Adrenal gland (tissue), 12 donors: ENCODE measurements around the gene XRN1. TPM values are rescaled to one million over a fixed set of nuclear protein-coding genes. Genes with fewer than 3 reads are reported as not detected.

Experiments used
- DNase-seq, 7 donors: peaks; one replicate each; pipeline ENCODE4 v3.0.0-alpha.2; 2019 to 2020
- H3K27ac ChIP-seq, 5 donors: fragments of 200-600 bp; sonication (generic) in 4 of 5; 1 replicate in 3 of 5; 2 replicates in 2 of 5; pipeline versions ENCODE4 v1.5.1 to v1.8.0; 2016 to 2020; ENCODE audit warnings: mild to moderate bottlenecking in 1 of 5
- H3K27me3 ChIP-seq: fragments of 200-600 bp; 2 replicates; pipeline ENCODE4 v1.8.0; 2021
- H3K36me3 ChIP-seq, 2 donors: fragments of 200-600 bp; replicated peaks in 1 of 2; 1 replicate in 1 of 2; 2 replicates in 1 of 2; pipeline versions ENCODE4 v1.5.1 to v1.8.0; 2018 to 2022
- H3K4me1 ChIP-seq, 2 donors: fragments of 200-600 bp; replicated peaks in 1 of 2; 1 replicate in 1 of 2; 2 replicates in 1 of 2; pipeline versions ENCODE4 v1.5.1 to v1.8.0; 2018 to 2021
- H3K4me3 ChIP-seq, 4 donors: fragments of 200-600 bp; sonication (generic) in 3 of 4; one replicate each; pipeline ENCODE4 v1.5.1; 2016 to 2018
- H3K9me3 ChIP-seq, 3 donors: fragments of 200-600 bp; sonication (generic) in 1 of 3; replicated peaks in 1 of 3; 1 replicate in 2 of 3; 2 replicates in 1 of 3; pipeline versions ENCODE4 v1.5.1 to v1.8.0; 2016 to 2021
- CTCF ChIP-seq, 6 experiments: fragments of 450-650 bp in 4 of 6; fragments of 200-600 bp in 2 of 6; sonication (generic) in 1 of 6; IDR thresholded peaks; 1 replicate in 5 of 6; 2 replicates in 1 of 6; pipeline versions ENCODE4 v1.5.1 to v1.8.0; 2016 to 2021; ENCODE audit warnings: antibody characterized with exemption in 6 of 6, mild to moderate bottlenecking in 2 of 6, moderate library complexity in 1 of 6
- POLR2A ChIP-seq, 2 donors: fragments of 450-650 bp; IDR thresholded peaks; one replicate each; pipeline ENCODE4 v1.6.1; 2017; ENCODE audit warnings: antibody characterized with exemption in 2 of 2, mild to moderate bottlenecking in 2 of 2, moderate library complexity in 1 of 2
- WGBS, 4 donors: extraction: QIAGEN DNeasy Blood & Tissue Kit in 2 of 4; methylation state at CpG; one replicate each; pipeline versions ENCODE4 v1.1.5 to v1.1.7; 2013 to 2017; 5-methylcytosine and 5-hydroxymethylcytosine counted together
- intact Hi-C, 2 donors: fragments of 100-400 bp; cut with DNase I; formaldehyde crosslinking; loops; one replicate each; pipeline versions ENCODE4 v1.14.1 to v1.15.0; 2022 to 2023
- polyA plus RNA-seq, 3 donors: library from polyadenylated mRNA; stranded (reverse); fragments of 200-250 nt in 2 of 3; fragments of 350-450 nt in 1 of 3; fragmentation: Illumina TruSeq in 1 of 3; extraction: RNeasy Lipid Tissue Mini Kit (QIAGEN cat#74804) in 1 of 3; gene quantifications; one replicate each; pipeline ENCODE4 v1.2.3, GENCODE V29; 2013 to 2014
- total RNA-seq, 9 donors: library from RNA; depleted of rRNA in 4 of 9; stranded (reverse); fragments of >200 nt in 4 of 9; fragments of 120-200 nt in 1 of 9; fragmentation: NEBNext Ultra II Directional in 1 of 9; extraction: Animal tissue kit (Norgen Biotek cat#: 25700) in 1 of 9; gene quantifications; one replicate each; pipeline versions ENCODE4 v1.1.0 to v1.2.4, GENCODE V29; 2013 to 2023
- donor health status: healthy with polysubstance abuse.
- donor health status: Bipolar disorder and iron deficiency.
- donor health status: DM: yes; HTN: yes; CAD: no.
- donor health status: DM: no; HTN: no; CAD: no.
- donor health status: DM: no; HTN: no; CAD: no.
- donor health status: DM: yes; HTN: yes; CAD: no.

The XRN1 gene
- total and polyA plus RNA-seq, 12 donors = 6.3 to 73.6 (median 31.0) TPM

- no peak overlapping the region for H3K4me3 ChIP-seq
- no peak for DNase-seq
- peaks cover 0 to 5% of the 10 kb centered on the region in 2 donors for H3K4me1 ChIP-seq
- H3K36me3 ChIP-seq = peaks cover 0 to 7% of the 10 kb centered on the region in 2 donors
- intact Hi-C loops = no loop called here
- WGBS, 4 donors = 92 to 97% (median 96%) methylated on average over 4 of the region's 4 CpGs
- H3K27ac ChIP-seq = no peak overlapping the region
- H3K9me3 ChIP-seq = no peaks in the 10 kb centered on the region
- no peaks in the 10 kb centered on the region for H3K27me3 ChIP-seq
- TF ChIP-seq POLR2A (IDR thresholded peaks at IDR 0.05) (no peak), CTCF (IDR thresholded peaks at IDR 0.05) (no peak)
These were observed 20.6 kb upstream of the XRN1 start for GRCh38 chr3:142468456-142468855.

- no peaks in the 10 kb centered on the region for H3K27me3 ChIP-seq
- H3K4me3 ChIP-seq = no peak overlapping the region
- 88 to 95% (median 92%) methylated on average over 3 of the region's 3 CpGs for WGBS, 4 donors
- H3K36me3 ChIP-seq = peaks cover 0 to 7% of the 10 kb centered on the region in 2 donors
- intact Hi-C loops = no loop called here
- H3K9me3 ChIP-seq = no peaks in the 10 kb centered on the region
- DNase-seq = no peak
- no peak overlapping the region for H3K27ac ChIP-seq
- no peak for TF ChIP-seq CTCF (IDR thresholded peaks at IDR 0.05)
- no peak for TF ChIP-seq POLR2A (IDR thresholded peaks at IDR 0.05)
- peaks cover 0 to 5% of the 10 kb centered on the region in 2 donors for H3K4me1 ChIP-seq
These were observed 19.9 kb upstream of the XRN1 start for GRCh38 chr3:142467768-142468167.

GRCh38 chr3:142460689-142461088 is 12.9 kb upstream of the XRN1 start:
- Histone ChIP-seq H3K4me3 (no peak overlapping the region), H3K27me3 (no peaks in the 10 kb centered on the region), H3K27ac (no peak overlapping the region), H3K4me1 (no peaks in the 10 kb centered on the region), H3K36me3 (peaks cover 0 to 14% of the 10 kb centered on the region in 2 donors), H3K9me3 (no peaks in the 10 kb centered on the region)
- intact Hi-C loops = no loop called here
- TF ChIP-seq POLR2A (IDR thresholded peaks at IDR 0.05) (no peak), CTCF (IDR thresholded peaks at IDR 0.05) (no peak)
- 86 to 91% (median 87%) methylated on average over 3 of the region's 3 CpGs for WGBS, 4 donors
- no peak for DNase-seq

- H3K36me3 ChIP-seq = peaks cover 0 to 11% of the 10 kb centered on the region in 2 donors
These were observed 12.1 kb upstream of the XRN1 start for GRCh38 chr3:142459929-142460328.

More at GRCh38 chr3:142459929-142460328, 12.1 kb upstream of the XRN1 start:
- Histone ChIP-seq H3K9me3 (no peaks in the 10 kb centered on the region), H3K4me1 (no peaks in the 10 kb centered on the region), H3K4me3 (no peak overlapping the region), H3K27ac (no peak overlapping the region), H3K27me3 (no peaks in the 10 kb centered on the region)
- TF ChIP-seq CTCF (IDR thresholded peaks at IDR 0.05) (no peak), POLR2A (IDR thresholded peaks at IDR 0.05) (no peak)
- intact Hi-C loops = no loop called here
- DNase-seq = no peak
- WGBS, 4 donors = 66 to 69% (median 67%) methylated on average over 2 of the region's 2 CpGs
